Epithelial cell of esophagus (primary cell): Measurements from ENCODE around the gene PMPCA.
A peak's percentile ranks its signal among the peaks of the same experiment; 100 is the strongest.
"Not testable (repeated sequence)": the region's sequence is repeated elsewhere in the genome, so short reads cannot be mapped to it uniquely, and the experiment has no call there.

Experiments
- DNase-seq: peaks from one replicate; pipeline ENCODE4 v3.0.0; 2010; ENCODE audit warnings: low read depth
- H3K4me3 ChIP-seq: 2 replicates; pipeline ENCODE4 v1.5.1; 2011; ENCODE audit warnings: mild to moderate bottlenecking, low read length, control low read depth
- TF ChIP-seq, protein P1 (sequence below): IDR thresholded peaks from 2 replicates; pipeline ENCODE4 v1.5.1; 2011; ENCODE audit warnings: low read depth, mild to moderate bottlenecking, low read length, control low read depth, inconsistent platforms; ENCODE audit not compliant: insufficient read depth; ENCODE audit errors: missing control alignments

PMPCA gene

GRCh38 chr9:136404801-136405136 lies 5.7 kb upstream of the PMPCA start:
- DNase-seq: no peak
- TF ChIP-seq, protein P1, sequence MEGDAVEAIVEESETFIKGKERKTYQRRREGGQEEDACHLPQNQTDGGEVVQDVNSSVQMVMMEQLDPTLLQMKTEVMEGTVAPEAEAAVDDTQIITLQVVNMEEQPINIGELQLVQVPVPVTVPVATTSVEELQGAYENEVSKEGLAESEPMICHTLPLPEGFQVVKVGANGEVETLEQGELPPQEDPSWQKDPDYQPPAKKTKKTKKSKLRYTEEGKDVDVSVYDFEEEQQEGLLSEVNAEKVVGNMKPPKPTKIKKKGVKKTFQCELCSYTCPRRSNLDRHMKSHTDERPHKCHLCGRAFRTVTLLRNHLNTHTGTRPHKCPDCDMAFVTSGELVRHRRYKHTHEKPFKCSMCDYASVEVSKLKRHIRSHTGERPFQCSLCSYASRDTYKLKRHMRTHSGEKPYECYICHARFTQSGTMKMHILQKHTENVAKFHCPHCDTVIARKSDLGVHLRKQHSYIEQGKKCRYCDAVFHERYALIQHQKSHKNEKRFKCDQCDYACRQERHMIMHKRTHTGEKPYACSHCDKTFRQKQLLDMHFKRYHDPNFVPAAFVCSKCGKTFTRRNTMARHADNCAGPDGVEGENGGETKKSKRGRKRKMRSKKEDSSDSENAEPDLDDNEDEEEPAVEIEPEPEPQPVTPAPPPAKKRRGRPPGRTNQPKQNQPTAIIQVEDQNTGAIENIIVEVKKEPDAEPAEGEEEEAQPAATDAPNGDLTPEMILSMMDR: no peak
- no peak overlapping the region for H3K4me3 ChIP-seq

- no peak overlapping the region for H3K4me3 ChIP-seq
- TF ChIP-seq, protein P1: no peak
- no peak for DNase-seq
These were observed 5.0 kb upstream of the PMPCA start for GRCh38 chr9:136405481-136405880.

- DNase-seq, H3K4me3 ChIP-seq: not testable (repeated sequence)
These were observed 4.6 kb upstream of the PMPCA start for GRCh38 chr9:136405904-136406303.

DNA sequence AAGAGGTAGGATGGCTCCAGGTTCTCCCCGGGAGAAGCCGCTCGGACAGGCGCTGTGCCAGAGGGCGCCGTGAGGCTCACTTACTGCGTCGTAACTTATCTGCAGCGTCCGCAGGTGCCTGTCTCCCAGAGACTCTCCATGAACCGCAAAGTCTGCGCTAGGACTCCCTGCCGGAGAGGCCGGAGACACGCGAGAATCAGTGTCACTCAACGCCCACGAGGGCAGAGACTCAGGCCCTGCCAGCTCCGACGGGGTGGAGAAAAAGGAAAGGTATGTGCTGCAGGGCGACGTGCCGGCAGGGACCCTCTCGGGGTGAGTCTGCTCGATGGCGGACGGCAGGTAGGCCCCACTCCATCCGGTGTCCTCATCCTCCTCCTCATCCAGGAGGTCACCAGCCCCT lies 3.4 kb upstream of the PMPCA start:
- DNase-seq, H3K4me3 ChIP-seq: not testable (repeated sequence)

GRCh38 chr9:136407911-136408310 lies 2.5 kb upstream of the PMPCA start:
- DNase-seq: no peak
- TF ChIP-seq, protein P1: no peak
- H3K4me3 ChIP-seq: no peak overlapping the region

DNA sequence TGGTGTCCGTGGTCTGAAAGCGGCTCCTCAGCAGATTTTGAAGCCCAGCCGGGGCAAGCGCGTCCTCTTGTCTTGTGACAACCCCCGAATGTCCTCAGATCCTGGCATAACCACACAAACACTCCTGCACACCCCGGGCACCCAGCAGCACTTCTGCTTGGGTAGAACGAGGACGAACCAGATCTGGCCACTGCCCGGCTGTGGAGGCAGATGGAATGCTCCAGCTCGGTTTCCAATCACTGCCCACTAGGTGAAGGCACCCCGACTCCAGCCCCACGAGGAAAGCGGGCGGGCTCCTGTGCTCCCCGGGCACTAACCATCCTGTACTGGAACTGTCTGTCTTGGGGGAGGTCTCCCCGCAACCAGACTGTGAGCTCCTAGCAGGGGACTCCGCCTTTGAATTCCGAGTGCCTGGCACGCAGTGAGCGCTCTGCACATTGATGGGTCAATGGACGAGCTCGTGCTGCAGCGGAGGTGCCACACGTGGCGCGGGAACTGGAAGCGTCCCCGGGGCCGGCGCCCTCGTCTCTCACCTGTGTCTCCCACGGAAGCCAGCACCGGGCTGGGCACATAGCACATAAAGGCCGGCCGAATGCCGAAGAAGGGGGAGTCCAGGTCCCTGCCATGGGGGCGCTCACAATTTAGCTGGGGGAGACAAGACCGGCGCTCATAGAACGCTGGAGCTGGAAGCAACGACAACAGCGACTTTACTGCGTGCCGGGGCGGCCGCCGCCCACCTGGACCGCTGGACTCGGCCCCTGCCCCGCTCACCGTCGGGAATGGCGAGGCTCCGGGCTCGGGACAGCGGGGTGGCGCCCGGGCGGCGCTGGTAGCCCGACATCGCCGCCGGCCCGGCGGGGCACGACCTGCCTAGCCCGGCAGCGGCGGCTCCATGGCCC lies 652 bp upstream of the PMPCA start:
- DNase-seq: peak; percentile 47

DNA sequence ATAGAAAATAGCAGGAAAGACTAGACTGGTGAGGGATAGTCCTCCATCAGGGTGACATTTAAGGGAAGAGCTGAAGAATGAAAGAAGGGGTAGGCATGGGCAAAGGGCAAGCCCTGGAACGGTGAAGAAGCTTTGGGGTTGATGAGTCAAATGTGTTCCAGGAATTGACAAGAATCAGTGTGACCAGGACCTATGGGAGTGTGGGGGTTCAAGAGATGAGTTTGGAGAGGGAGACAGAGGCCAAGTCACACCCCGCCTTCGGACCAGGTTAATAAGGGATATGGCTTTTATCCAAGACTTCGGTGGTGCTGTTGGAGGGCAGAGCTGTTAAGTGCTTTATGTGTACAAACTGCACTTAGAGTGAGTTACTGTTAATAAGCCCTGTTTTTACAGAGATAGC lies 920 bp downstream of the PMPCA start:
- H3K4me3 ChIP-seq: peak overlapping the region; percentile 96
- TF ChIP-seq, protein P1: no peak
- no peak for DNase-seq

More for the DNA sequence above, 652 bp upstream of the PMPCA start:
- TF ChIP-seq, protein P1: no peak
- H3K4me3 ChIP-seq: peak overlapping the region; percentile 77

DNA sequence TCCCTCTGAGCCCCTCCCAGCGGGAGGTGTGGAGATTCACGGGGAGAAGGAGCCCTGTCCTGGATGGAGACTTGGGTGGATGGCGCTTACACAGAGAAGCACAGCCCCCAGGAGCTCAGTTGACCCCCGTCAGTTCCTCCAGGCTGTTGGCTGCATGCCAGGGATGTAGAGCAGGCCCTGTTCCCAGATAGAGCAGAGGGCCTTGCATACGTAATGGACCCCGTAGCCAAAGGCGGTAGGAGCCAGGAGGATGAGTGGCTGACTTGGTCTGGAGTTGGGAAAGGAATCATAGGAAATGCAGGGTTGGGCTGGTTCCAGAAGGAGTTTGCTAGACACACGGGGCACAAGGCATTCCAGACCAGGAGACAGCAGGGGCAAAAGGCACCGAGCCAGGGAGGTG lies 2.5 kb downstream of the PMPCA start:
- TF ChIP-seq, protein P1: no peak
- DNase-seq: no peak
- H3K4me3 ChIP-seq: no peak overlapping the region
